Stimulated activated memory B cell treated with anti-CD40 and anti-IgM and Interleukin-4, amounts not matched to agents 10 μg/mL and 1 μg/mL and 100 μg/mL, for 72 hours (primary cell): ENCODE measurements around the gene SLC25A19.
"Not testable (repeated sequence)": the region's sequence is repeated elsewhere in the genome, so short reads cannot be mapped to it uniquely, and the experiment has no call there.

Source experiments
- ATAC-seq: fragments of 150-1000 bp; cut with Tn5 transposase; 2 replicates; pipeline ENCODE4 v1.10.0; 2021
- H3K27ac Mint-ChIP-seq: one replicate; pipeline ENCODE4 v1.8.0; 2022; ENCODE audit warnings: mild to moderate bottlenecking, mixed read lengths
- H3K27me3 Mint-ChIP-seq: one replicate; pipeline ENCODE4 v1.8.0; 2022; ENCODE audit warnings: mixed read lengths
- H3K36me3 Mint-ChIP-seq: one replicate; pipeline ENCODE4 v1.8.0; 2022; ENCODE audit warnings: mixed read lengths
- H3K4me1 Mint-ChIP-seq: one replicate; pipeline ENCODE4 v1.8.0; 2022; ENCODE audit warnings: mixed read lengths
- H3K4me3 Mint-ChIP-seq: one replicate; pipeline ENCODE4 v1.8.0; 2022; ENCODE audit warnings: mild to moderate bottlenecking, moderate library complexity, mixed read lengths
- H3K9me3 Mint-ChIP-seq: one replicate; pipeline ENCODE4 v1.8.0; 2022; ENCODE audit warnings: mixed read lengths

Gene SLC25A19

DNA sequence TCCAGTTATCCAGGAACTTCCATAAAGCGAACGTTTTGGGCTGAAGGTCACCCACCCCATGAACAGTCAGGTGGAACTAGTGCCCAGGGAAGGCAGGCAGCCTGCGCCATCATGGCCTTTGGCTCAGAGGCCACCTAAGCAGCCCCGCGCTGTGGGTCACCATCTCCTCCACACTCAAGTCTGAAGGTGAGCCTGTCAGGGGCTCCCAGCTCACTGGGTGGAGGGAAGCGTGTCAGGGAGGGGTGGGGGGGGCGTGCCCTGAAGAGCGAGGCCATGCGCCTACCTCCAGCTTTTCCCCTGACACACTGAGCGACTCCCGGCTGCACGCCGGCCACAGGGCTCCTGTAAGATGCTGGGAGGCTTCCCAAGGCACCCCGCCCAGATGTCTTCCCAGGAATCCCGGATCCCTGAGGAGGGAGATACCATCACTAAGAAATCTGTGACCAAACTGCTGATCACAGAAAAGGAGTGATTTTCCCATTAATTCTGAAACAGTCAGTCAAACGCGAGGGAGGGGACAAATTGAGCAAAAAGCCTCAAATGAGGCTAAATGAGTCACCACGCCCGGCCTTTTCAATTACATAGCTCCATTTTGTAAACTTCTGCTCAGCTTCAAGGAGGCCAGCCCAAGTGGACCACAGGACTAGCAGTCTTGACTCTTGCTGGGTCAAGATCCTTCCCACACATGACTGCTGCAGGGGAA, 26.5 kb upstream of the SLC25A19 start:
- ATAC-seq = peak; percentile 52
- Mint-ChIP-seq H3K9me3 (no peaks in the 10 kb centered on the region), H3K36me3 (peaks cover 40% of the 10 kb centered on the region), H3K4me1 (peaks cover 86% of the 10 kb centered on the region), H3K4me3 (peak overlapping the region; percentile 38), H3K27ac (peak overlapping the region; percentile 86), H3K27me3 (no peaks in the 10 kb centered on the region)

DNA sequence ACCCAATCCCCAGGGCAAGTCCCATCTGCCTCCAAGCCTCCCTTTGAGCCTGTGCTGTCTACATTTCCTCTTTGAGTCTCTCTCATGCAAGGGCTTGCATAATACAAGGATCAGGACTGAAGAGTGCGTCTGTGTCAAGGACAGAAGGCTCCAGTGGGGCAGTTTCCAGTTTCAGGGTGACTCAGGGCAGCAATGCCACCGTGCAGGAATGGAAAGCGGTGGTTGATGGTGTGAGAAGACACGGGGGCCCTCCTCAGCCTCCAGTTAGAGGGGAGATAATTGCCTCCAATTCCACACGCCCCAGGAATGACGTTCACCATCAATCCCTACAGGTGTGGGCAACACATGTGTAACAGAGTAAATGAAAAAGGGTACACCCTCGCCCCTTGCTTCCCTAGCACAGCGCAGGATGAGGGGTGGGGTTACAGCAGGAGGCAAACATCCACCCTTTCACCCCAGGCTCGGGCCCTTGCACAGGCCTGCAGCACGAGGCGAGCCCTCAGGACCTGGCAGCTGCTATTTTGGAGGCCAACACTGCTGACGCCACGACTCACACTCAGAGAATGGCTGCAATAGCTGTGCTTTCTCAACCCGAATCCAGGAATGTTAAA, 24.8 kb upstream of the SLC25A19 start:
- peak overlapping the region; percentile 86 for H3K27ac Mint-ChIP-seq
- H3K4me3 Mint-ChIP-seq = peak overlapping the region; percentile 34
- H3K4me1 Mint-ChIP-seq = peaks cover 79% of the 10 kb centered on the region
- peak; percentile 89 for ATAC-seq
- H3K36me3 Mint-ChIP-seq = peaks cover 31% of the 10 kb centered on the region
- no peaks in the 10 kb centered on the region for H3K27me3 Mint-ChIP-seq
- H3K9me3 Mint-ChIP-seq = no peaks in the 10 kb centered on the region

DNA sequence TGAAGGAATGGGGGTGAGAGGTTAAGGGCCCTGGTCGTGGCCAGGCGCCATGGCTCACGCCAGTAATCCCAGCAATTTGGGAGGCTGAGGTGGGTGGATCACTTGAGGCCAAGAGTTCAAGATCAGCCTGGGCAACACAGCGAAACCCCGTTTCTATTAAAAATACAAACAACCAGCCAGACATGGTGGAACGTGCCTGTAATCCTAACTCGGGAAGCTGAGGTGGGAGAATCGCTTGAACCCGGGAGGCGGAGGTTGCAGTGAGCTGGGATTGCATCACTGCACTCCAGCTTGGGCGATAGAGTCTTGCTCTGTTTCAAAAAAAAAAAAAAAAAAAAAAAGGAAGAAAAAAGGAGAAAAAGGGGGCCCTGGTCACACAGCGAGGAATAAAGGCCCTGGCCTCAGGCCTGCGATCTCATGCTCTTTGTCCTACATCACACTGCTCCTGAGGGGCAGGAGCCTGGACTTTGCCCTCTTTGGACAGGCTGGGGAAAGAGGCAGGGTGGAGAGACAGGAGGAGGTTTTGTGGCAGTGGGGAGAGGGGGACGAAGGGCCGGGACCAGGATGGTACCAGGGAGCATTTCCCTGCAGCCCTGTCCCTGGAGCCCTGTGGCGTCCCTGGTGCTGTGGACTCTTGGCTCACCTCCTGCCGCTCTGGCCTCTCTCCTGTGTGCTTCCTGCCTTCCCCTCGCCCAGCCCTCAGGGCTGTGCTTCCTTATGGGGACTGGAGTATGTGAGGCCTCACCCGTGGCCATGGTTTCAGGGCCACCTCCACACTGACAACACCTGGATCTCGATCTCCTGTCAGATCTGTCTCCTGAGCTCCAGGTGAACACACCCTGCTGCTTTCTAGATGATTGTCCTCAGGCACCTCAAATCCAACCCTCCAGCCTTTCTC, 19.7 kb upstream of the SLC25A19 start:
- H3K9me3 Mint-ChIP-seq = no peaks in the 10 kb centered on the region
- H3K27ac Mint-ChIP-seq = peak overlapping the region; percentile 75
- H3K27me3 Mint-ChIP-seq = no peaks in the 10 kb centered on the region
- H3K4me3 Mint-ChIP-seq = no peak overlapping the region
- ATAC-seq = no peak
- peaks cover 15% of the 10 kb centered on the region for H3K36me3 Mint-ChIP-seq
- peaks cover 47% of the 10 kb centered on the region for H3K4me1 Mint-ChIP-seq

DNA sequence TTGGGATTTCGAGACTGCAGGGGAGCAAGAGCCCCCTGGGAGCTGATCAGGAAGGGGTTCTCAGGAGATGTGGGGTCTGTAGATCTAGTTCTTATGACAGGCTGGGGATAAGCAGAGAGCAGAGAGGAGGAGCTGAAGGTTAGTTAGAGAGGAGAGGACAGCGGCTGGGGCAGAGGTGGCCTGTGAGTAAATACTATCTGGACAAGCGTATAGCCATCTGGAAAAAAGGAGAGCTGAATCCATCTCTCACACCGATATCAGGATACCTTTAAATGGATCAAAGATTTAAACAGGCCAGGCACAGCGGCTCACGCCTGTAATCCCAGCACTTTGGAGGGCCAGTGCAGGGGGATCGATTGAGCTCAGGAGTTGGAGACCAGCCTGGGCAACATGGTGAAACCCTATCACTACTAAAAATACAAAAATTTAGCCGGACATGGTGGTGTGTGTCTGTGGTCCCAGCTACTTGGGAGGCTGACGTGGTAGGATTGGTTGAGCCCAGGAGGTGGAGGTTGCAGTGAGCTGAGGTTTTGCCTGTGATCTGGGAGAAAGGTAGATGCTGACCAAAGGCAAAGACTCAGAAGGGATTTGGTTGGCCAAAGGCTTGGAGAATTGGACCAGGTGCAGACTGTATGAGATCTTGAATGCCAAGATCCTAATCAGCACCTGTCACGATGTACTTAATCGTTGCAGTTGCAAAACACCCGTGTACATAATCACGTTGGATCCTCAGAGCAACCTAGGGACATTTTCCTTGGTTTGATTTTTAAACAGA, 18.9 kb upstream of the SLC25A19 start:
- no peak overlapping the region for H3K4me3 Mint-ChIP-seq

DNA sequence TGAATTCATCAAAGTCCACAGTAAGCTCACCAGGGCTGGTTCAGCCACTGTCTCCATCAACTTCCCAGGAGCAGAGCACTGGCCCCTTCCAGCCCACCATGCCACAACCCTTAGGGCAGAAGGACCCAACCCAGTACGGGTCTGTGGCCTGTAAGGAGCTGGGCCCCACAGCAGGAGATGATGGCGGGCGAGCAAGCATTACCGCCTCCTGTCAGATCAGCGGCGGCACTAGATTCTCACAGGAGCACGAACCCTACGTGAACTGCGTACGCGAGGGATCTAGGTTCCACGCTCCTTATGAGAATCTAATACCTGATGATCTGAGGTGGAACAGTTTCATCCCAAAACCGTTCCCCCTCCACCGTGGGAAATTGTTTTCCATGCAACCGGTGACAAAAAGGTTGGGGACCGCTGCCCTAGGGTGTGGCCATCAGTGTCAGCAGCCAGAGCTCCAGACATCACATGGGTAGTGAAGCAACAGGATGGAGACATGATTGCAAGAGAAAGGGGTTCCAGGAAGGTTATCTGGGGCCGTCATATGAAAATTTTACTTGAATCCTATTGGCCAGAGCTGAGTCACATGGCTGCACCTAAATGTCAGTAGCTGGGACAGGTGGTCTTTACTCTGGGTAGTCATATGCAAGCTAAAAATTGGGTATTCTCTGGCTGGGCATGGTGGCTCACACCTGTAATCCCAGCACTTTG, 12.4 kb upstream of the SLC25A19 start:
- Mint-ChIP-seq H3K4me3 (no peak overlapping the region), H3K27me3 (no peaks in the 10 kb centered on the region), H3K4me1 (peaks cover 21% of the 10 kb centered on the region), H3K9me3 (no peaks in the 10 kb centered on the region), H3K36me3 (peaks cover 8% of the 10 kb centered on the region), H3K27ac (peak overlapping the region; percentile 69)
- no peak for ATAC-seq

More for the DNA sequence above, 18.9 kb upstream of the SLC25A19 start:
- Mint-ChIP-seq H3K27me3 (no peaks in the 10 kb centered on the region), H3K36me3 (peaks cover 10% of the 10 kb centered on the region), H3K27ac (peak overlapping the region; percentile 75), H3K4me1 (peaks cover 39% of the 10 kb centered on the region), H3K9me3 (no peaks in the 10 kb centered on the region)
- no peak for ATAC-seq

DNA sequence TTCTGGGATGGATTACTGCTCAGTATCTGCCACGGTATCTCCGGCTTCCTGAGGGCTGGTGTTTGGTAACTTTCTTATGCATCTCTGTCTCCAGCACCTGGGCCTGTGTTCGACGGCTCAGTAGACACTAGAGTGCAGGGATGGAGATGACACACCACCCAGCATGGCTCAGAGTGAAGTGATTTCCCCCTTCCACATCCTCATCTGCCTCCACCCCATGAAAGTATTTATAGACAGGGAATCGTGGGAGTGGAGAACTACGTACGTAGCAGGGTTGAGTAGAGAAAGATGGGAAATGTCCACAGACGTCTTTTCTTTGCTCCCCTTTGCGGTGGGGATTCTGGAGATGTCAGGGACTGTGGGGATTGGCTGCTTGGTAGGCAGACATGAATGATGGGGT, 11.8 kb upstream of the SLC25A19 start:
- H3K36me3 Mint-ChIP-seq = peaks cover 8% of the 10 kb centered on the region
- no peaks in the 10 kb centered on the region for H3K27me3 Mint-ChIP-seq
- peak overlapping the region; percentile 69 for H3K27ac Mint-ChIP-seq
- H3K4me3 Mint-ChIP-seq = no peak overlapping the region
- peaks cover 19% of the 10 kb centered on the region for H3K4me1 Mint-ChIP-seq
- no peak for ATAC-seq
- H3K9me3 Mint-ChIP-seq = no peaks in the 10 kb centered on the region

DNA sequence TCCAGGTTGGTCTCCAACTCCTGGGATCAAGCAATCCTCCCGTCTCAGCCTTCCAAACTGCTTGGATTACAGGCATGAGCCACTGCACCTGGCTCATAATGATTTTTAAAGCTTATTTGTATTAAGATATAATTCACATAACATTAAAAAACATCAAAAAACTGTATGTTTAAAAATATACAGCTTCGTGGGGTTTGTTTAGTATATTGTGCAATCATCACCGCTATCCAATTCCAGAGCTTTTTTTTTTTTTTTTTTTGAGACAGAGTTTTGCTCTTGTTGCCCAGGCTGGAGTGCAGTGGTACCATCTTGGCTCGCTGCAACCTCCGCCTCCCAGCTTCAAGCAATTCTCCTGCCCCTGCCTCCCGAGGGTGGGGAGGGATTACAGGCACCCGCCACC, 11.0 kb upstream of the SLC25A19 start:
- H3K27ac Mint-ChIP-seq = peak overlapping the region; percentile 69
- peaks cover 9% of the 10 kb centered on the region for H3K36me3 Mint-ChIP-seq

DNA sequence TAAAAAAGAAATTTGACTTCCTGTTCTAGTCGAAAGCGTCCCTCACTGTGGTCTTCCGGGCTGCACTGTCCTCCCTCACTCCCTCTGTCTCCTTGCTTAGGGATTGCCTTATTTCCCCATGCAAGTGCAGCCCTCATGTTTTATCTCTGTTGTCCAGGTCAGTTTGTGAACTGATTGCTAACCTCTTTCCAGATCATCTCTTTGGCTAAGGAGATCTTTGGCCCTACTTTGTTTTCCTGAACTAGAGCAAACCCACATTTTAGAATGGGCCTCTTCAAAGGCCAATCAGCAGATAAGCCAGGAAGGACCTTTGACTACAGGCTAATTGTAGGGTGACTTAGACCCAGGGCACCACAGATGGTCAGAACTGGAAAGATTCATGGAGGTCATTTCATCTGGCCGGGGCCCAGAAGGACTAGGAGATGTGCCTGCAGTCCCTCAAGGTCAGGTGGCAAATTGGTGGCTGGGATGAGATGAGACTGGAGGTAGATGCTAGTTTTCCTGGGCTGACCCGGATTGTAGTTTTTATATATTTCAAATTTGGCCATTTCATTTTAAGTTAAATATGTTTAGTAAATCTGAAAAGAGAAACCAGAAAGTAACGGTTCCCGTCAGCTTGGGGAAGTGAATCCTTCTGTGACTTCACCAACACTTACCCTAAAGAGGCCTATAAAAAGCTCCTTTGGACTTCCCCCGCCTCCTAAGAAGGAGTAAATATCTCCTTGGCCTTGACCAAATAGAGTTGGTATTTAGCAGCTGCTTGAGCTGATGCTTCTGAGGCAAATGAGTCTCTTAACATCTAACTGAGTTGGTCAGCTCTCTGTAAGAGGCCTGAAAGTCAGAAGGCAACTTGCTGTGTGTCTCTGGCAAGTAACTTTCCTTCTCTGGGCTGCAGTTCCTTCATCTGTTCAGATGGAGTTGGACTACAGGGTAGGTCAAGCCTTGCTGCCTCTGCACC, 6.2 kb upstream of the SLC25A19 start:
- Mint-ChIP-seq H3K4me1 (peaks cover 46% of the 10 kb centered on the region), H3K27ac (peak overlapping the region; percentile 100), H3K4me3 (peak overlapping the region; percentile 81), H3K9me3 (peaks cover 3% of the 10 kb centered on the region), H3K36me3 (peaks cover 5% of the 10 kb centered on the region), H3K27me3 (no peaks in the 10 kb centered on the region)
- ATAC-seq = peak; percentile 90

More for the DNA sequence above, 11.0 kb upstream of the SLC25A19 start:
- Mint-ChIP-seq H3K4me1 (peaks cover 27% of the 10 kb centered on the region), H3K9me3 (no peaks in the 10 kb centered on the region), H3K27me3 (no peaks in the 10 kb centered on the region), H3K4me3 (no peak overlapping the region)
- no peak for ATAC-seq

DNA sequence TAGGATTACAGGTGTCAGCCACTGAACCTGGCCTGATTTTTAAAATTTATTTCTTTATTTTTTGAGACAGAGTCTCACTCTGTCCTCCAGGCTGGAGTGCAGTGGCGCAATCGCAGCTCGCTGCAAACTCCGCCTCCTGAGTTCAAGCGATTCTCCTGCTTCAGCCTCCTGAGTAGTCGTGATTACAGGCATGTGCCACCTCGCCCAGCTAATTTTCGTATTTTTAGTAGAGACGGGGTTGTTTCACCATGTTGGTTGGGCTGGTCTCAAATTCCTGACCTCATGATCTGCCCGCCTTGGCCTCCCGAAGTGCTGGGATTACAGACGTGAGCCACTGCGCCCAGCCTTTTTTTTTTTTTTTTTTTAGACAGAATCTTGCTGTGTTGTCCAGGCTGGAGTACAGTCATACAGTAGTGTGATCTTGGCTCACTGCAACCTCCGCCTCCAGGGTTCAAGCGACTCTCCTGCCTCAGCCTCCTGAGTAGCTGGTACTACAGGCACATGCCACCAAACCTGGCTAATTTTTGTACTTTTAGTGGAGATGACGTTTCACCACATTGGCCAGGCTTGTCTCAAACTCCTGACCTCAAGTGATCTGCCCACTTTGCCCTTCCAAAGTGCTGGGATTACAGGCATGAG, 3.7 kb upstream of the SLC25A19 start:
- H3K27me3 Mint-ChIP-seq, ATAC-seq, H3K9me3 Mint-ChIP-seq, H3K4me3 Mint-ChIP-seq: not testable (repeated sequence)
- H3K4me1 Mint-ChIP-seq = peaks cover 51% of the 10 kb centered on the region
- peaks cover 10% of the 10 kb centered on the region for H3K36me3 Mint-ChIP-seq
- H3K27ac Mint-ChIP-seq = peak overlapping the region; percentile 100

DNA sequence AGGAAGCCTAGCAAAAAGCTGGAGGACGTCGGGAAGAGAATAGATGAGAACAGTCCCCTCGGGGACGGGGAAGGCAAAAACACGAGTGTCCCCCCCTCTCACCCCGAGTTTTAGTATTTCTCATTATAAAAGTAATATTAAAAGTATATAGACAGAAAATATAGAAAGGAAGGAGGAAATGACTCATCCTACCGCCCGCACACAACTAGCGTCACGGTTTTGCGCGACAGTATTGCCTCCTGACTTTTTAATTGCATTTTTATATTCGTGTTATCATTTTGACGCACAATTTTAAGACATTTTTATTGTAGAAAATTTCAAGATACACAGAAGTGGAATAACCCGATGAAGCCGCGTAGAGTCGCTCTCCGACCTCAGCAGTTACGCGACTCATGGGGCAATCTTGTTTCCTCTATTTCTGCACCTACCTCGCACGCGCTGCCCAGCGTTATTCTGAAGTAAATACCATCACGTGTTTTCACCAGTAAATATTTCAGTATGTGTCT, 652 bp upstream of the SLC25A19 start:
- ATAC-seq = peak; percentile 57
- Mint-ChIP-seq H3K36me3 (peaks cover 21% of the 10 kb centered on the region), H3K4me3 (peak overlapping the region; percentile 95), H3K27ac (peak overlapping the region; percentile 100), H3K4me1 (peaks cover 48% of the 10 kb centered on the region), H3K9me3 (no peaks in the 10 kb centered on the region), H3K27me3 (no peaks in the 10 kb centered on the region)

DNA sequence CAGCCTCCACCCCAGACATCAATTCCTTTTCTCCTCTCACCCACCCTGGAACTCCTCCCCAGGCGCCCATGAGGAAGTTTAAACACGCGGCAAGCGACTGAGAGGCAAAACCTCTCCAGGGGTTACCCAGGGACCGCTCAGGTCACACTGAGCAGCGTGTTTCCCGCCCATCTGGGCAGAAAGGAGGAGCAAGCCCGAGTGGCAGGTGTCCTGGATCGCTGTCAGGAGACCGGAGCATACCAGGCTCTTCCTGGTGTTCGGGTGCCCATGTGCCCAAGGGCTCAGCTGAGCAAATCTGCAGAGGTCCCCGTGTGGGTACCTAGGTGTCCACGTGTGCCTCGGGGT, 491 bp downstream of the SLC25A19 start:
- peaks cover 21% of the 10 kb centered on the region for H3K36me3 Mint-ChIP-seq

DNA sequence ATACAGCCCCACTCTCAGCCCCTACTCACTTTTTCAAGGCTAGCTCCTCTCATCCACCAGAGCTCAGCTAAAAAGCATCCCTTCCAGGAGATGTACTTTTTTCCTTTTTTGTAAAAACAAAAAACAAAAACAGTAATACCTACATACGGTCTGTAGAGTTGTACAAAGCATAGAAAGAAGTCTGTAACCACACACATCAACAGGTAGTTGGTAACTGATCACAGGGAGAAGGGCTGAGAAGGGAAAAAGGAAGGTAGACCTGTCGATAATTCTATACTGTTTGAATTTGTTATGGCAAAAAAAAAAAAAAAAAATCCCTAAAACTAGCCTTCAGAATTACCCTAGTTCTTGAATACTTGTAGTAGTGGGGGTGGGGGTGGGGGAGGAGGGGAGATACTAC, 874 bp downstream of the SLC25A19 start:
- Mint-ChIP-seq H3K9me3 (no peaks in the 10 kb centered on the region), H3K36me3 (peaks cover 25% of the 10 kb centered on the region), H3K4me1 (peaks cover 42% of the 10 kb centered on the region), H3K4me3 (peak overlapping the region; percentile 95), H3K27me3 (no peaks in the 10 kb centered on the region), H3K27ac (peak overlapping the region; percentile 100)
- no peak for ATAC-seq

More for the DNA sequence above, 491 bp downstream of the SLC25A19 start:
- Mint-ChIP-seq H3K4me3 (peak overlapping the region; percentile 95), H3K4me1 (peaks cover 42% of the 10 kb centered on the region), H3K9me3 (no peaks in the 10 kb centered on the region), H3K27me3 (no peaks in the 10 kb centered on the region), H3K27ac (peak overlapping the region; percentile 100)
- ATAC-seq = peak; percentile 44

DNA sequence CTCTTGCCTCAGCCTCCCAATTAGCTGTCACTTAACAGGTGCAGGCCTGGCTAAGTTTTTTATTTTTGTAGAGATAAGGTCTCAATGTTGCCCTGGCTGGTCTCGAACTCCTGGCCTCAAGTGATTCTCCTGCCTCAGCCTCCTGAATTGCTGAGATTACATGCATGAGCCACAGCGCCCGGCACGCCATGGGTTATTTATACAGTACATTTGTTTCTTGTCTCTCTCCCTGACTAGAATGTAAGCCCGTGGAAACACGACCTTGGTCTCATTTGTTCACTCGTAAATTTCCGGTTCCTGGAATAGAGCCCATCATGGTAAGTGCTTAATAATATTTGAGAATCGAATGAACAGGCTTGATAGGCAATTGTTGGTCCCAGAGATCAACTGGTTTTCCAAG, 2.0 kb downstream of the SLC25A19 start:
- no peaks in the 10 kb centered on the region for H3K27me3 Mint-ChIP-seq
- H3K27ac Mint-ChIP-seq = peak overlapping the region; percentile 100
- H3K9me3 Mint-ChIP-seq = no peaks in the 10 kb centered on the region
- peaks cover 29% of the 10 kb centered on the region for H3K36me3 Mint-ChIP-seq
- ATAC-seq = no peak
- peak overlapping the region; percentile 5 for H3K4me3 Mint-ChIP-seq
- H3K4me1 Mint-ChIP-seq = peaks cover 41% of the 10 kb centered on the region
